A549 (cell line): Measurements from ENCODE around the gene STAG2. TPM values are rescaled to one million over a fixed set of nuclear protein-coding genes. Genes with fewer than 3 reads are reported as not detected.
"Not testable (repeated sequence)": the region's sequence is repeated elsewhere in the genome, so short reads cannot be mapped to it uniquely, and the experiment has no call there.

Source experiments
- ATAC-seq, 2 experiments: fragments of 200-7000 bp in 1 of 2; fragments of >200 bp in 1 of 2; cut with Nextera tagmentation in 1 of 2; cut with Tn5 transposase in 1 of 2; 3 replicates each; pipeline versions ENCODE4 v1.8.0 to v1.9.1; 2018 to 2020; ENCODE audit warnings: mild to moderate bottlenecking in 1 of 2, moderate library complexity in 1 of 2
- CTCF ChIA-PET: fragments of 300-600 bp; sonication (Branson Sonifier 250); formaldehyde crosslinking; extraction: SDS; loops from one replicate; lab custom pipeline; 2021; ENCODE audit warnings: antibody characterized with exemption, inconsistent platforms; lab: Yijun Ruan, JAX
- POLR2A ChIA-PET: fragments of 350-600 bp; formaldehyde crosslinking; extraction: SDS; loops from one replicate; lab custom pipeline; 2021; ENCODE audit warnings: antibody characterized with exemption, inconsistent platforms; lab: Yijun Ruan, JAX
- DNase-seq, 2 experiments: peaks; one replicate each; pipeline versions ENCODE4 v3.0.0 to v3.0.0-alpha.2; 2011 to 2016; ENCODE audit warnings: low read depth in 1 of 2, low spot score in 1 of 2
- FAIRE-seq: peaks from 2 replicates; lab custom pipeline; 2011; peaks lifted over from hg19 to GRCh38; lab: Jason Lieb, UNC
- H3K27ac ChIP-seq, 2 experiments: fragments of >200 bp; sonication (Bioruptor Twin); formaldehyde crosslinking; 3 replicates each; pipeline ENCODE4 v1.5.1; 2016 to 2017
- H3K4me1 ChIP-seq: fragments of >200 bp; sonication (Bioruptor Twin); formaldehyde crosslinking; 3 replicates; pipeline ENCODE4 v1.6.1; 2016
- H3K4me2 ChIP-seq: fragments of >200 bp; sonication (Bioruptor Twin); formaldehyde crosslinking; 3 replicates; pipeline ENCODE4 v1.6.1; 2016
- H3K4me3 ChIP-seq: fragments of >200 bp; sonication (Bioruptor Twin); formaldehyde crosslinking; 3 replicates; pipeline ENCODE4 v1.5.1; 2016
- H3K9me3 ChIP-seq: fragments of >200 bp; sonication (Bioruptor Twin); formaldehyde crosslinking; 3 replicates; pipeline ENCODE4 v1.6.1; 2016
- CBX2 ChIP-seq: fragments of 200-600 bp; sonication (generic); IDR thresholded peaks from 2 replicates; pipeline ENCODE4 v1.6.1; 2016; ENCODE audit warnings: low read depth, mild to moderate bottlenecking, borderline replicate concordance
- CHD2 ChIP-seq: fragments of 150-350 bp; IDR thresholded peaks from 2 replicates; pipeline ENCODE4 v1.6.1; 2014; ENCODE audit warnings: low read length; ENCODE audit not compliant: partially characterized antibody
- EHF ChIP-seq: fragments of 250-450 bp; sonication (Bioruptor Pico); IDR thresholded peaks from 2 replicates; pipeline ENCODE4 v1.5.0; 2020; ENCODE audit warnings: mild to moderate bottlenecking
- FOSB ChIP-seq: fragments of 250-450 bp; sonication (Bioruptor Pico); IDR thresholded peaks from 2 replicates; pipeline ENCODE4 v1.5.0; 2020; ENCODE audit warnings: mild to moderate bottlenecking, moderate library complexity
- NFE2L2 ChIP-seq: fragments of 150-350 bp; conservative IDR thresholded peaks from 2 replicates; pipeline ENCODE4 v1.6.1; 2014; ENCODE audit warnings: low read length
- NR3C1 ChIP-seq: fragments of >200 bp; sonication (Bioruptor Twin); formaldehyde crosslinking; IDR thresholded peaks from 3 replicates; pipeline ENCODE4 v1.6.1; 2017
- POLR2AphosphoS2 ChIP-seq: conservative IDR thresholded peaks from 2 replicates; pipeline ENCODE4 v1.6.1; 2012; ENCODE audit warnings: low read length, improper control_type of control experiment, inconsistent platforms
- RAD21 ChIP-seq, 2 experiments: fragments of >200 bp in 1 of 2; sonication (Bioruptor Twin) in 1 of 2; formaldehyde crosslinking in 1 of 2; IDR thresholded peaks in 1 of 2; conservative IDR thresholded peaks in 1 of 2; 2 replicates in 1 of 2; 3 replicates in 1 of 2; pipeline ENCODE4 v1.6.1; 2012 to 2018; ENCODE audit warnings: inconsistent platforms in 1 of 2
- REST ChIP-seq: fragments of 200-600 bp; sonication (generic); IDR thresholded peaks from 2 replicates; pipeline ENCODE4 v1.6.1; 2016; ENCODE audit warnings: antibody characterized with exemption, mild to moderate bottlenecking, moderate library complexity
- SREBF2 ChIP-seq: fragments of 450-650 bp; IDR thresholded peaks from 2 replicates; pipeline ENCODE4 v1.6.1; 2014; ENCODE audit warnings: mild to moderate bottlenecking, moderate library complexity
- WGBS: methylation state at CpG from one replicate; pipeline ENCODE4 v1.1.6; 2017; ENCODE audit errors: missing lambda C conversion rate; 5-methylcytosine and 5-hydroxymethylcytosine counted together
- polyA plus RNA-seq, 4 experiments: library from polyadenylated mRNA; depleted of rRNA in 3 of 4; stranded (reverse); fragments of >200 nt; fragmentation: RNase III in 1 of 4; extraction: RNeasy Plus Mini Kit Qiagen cat#74134 plus additional on column Dnase treatment in 1 of 4; gene quantifications; 2 replicates in 3 of 4; 3 replicates in 1 of 4; pipeline ENCODE4 v1.2.3, GENCODE V29; 2011 to 2017
- TF ChIP-seq, protein P1 (sequence below): fragments of >200 bp; sonication (Bioruptor Twin); formaldehyde crosslinking; IDR thresholded peaks from 3 replicates; pipeline ENCODE4 v1.5.1; 2016

Gene STAG2
- polyA plus RNA-seq, 2 of the 4 experiments (the other 2 are of a cell fraction), result 49.5 to 92.8 TPM

GRCh38 chrX:124117325-124117724 is 155.8 kb downstream of the STAG2 start:
- no peak for DNase-seq
- Histone ChIP-seq H3K4me2 (no peak overlapping the region), H3K9me3 (no peaks in the 10 kb centered on the region), H3K4me1 (no peaks in the 10 kb centered on the region), H3K4me3 (no peak overlapping the region), H3K27ac (no peak overlapping the region)
- CTCF ChIA-PET, result no interaction called here
- peak; percentile 49 for FAIRE-seq
- no peak for ATAC-seq
- POLR2A ChIA-PET, result no interaction called here
- TF ChIP-seq CBX2, result no peak
- no peak for TF ChIP-seq RAD21 (conservative IDR thresholded peaks at IDR 0.05 in 1 of 2, IDR thresholded peaks at IDR 0.05 in 1 of 2)
- no peak for TF ChIP-seq REST
- TF ChIP-seq NR3C1, result no peak
- TF ChIP-seq EHF (CRISPR knock-in tag), result no peak
- no peak for TF ChIP-seq SREBF2
- WGBS, result 36% methylated on average over 1 of the region's 1 CpG

DNA sequence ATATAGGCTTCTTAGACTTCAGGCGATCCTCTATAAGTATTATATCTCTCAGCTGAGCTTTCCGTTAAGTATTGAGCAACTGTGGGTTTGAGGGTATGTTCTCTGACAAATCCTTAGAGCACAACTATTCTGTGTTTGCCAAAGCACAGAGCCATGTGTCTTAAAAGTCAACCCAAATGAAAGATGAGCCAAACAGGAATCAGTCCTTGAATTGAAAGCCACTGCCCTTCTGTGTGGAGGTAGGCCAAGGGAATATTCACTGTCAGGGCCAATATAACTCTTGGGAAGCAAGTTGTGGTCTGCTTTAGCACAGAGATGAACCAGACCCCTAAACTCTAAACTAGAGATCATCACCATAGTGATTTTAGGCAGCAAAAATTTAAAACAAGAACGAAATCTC is 164.0 kb downstream of the STAG2 start:
- Histone ChIP-seq H3K9me3 (no peaks in the 10 kb centered on the region), H3K4me1 (no peaks in the 10 kb centered on the region), H3K4me2 (no peak overlapping the region), H3K4me3 (no peak overlapping the region), H3K27ac (no peak overlapping the region)
- DNase-seq (no peak), ATAC-seq (no peak), FAIRE-seq (peak; percentile 91)
- 69% methylated on average over 3 of the region's 3 CpGs for WGBS
- POLR2A ChIA-PET, result no interaction called here
- no peak for TF ChIP-seq NFE2L2
- TF ChIP-seq POLR2AphosphoS2, result no peak
- TF ChIP-seq, protein P1, sequence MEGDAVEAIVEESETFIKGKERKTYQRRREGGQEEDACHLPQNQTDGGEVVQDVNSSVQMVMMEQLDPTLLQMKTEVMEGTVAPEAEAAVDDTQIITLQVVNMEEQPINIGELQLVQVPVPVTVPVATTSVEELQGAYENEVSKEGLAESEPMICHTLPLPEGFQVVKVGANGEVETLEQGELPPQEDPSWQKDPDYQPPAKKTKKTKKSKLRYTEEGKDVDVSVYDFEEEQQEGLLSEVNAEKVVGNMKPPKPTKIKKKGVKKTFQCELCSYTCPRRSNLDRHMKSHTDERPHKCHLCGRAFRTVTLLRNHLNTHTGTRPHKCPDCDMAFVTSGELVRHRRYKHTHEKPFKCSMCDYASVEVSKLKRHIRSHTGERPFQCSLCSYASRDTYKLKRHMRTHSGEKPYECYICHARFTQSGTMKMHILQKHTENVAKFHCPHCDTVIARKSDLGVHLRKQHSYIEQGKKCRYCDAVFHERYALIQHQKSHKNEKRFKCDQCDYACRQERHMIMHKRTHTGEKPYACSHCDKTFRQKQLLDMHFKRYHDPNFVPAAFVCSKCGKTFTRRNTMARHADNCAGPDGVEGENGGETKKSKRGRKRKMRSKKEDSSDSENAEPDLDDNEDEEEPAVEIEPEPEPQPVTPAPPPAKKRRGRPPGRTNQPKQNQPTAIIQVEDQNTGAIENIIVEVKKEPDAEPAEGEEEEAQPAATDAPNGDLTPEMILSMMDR, result no peak
- TF ChIP-seq NR3C1, result no peak
- CTCF ChIA-PET, result interaction anchor here (0.7 kb wide), 1 partner anchor 774 kb away, joined by 3 read pairs; no protein-coding TSS in a partner anchor

DNA sequence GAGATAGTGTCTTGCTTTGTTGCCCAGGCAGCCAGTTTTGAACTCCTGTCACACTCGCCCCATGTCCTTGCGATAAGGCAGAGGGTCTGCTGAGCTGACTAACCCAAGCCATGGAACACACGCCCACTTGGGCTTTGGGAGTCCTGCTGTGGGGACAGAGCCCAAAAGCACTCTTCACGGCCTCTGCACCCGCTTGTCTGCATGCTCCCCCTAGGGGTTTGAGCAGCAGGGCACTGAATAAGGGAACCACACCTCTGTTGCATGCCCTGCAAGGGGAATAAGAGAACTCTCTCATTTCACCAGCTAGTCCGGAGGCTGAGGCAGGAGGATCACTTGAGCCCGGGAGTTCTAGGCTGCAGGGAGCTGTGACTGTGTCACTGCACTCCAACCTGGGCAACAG is 166.0 kb downstream of the STAG2 start:
- no peak overlapping the region for H3K4me2 ChIP-seq
- no peaks in the 10 kb centered on the region for H3K9me3 ChIP-seq
- ChIA-PET POLR2A (no interaction called here), CTCF (no interaction called here)
- ATAC-seq, result peak; percentile 64 to 86; a peak in 3 of 6 replicates
- TF ChIP-seq NFE2L2, result no peak
- TF ChIP-seq FOSB (CRISPR knock-in tag), result no peak
- no peak for TF ChIP-seq CHD2
- TF ChIP-seq RAD21 (conservative IDR thresholded peaks at IDR 0.05 in 1 of 2, IDR thresholded peaks at IDR 0.05 in 1 of 2), result 0 out of 5 replicates have a peak, but pooled peaks of 1 of the 2 experiments have one; percentile 6
- TF ChIP-seq, all 56 proteins: peak for 1
- FAIRE-seq (no peak), DNase-seq (peak; percentile 10 to 24)
- Histone ChIP-seq H3K27ac (no peak overlapping the region), H3K4me1 (no peaks in the 10 kb centered on the region), H3K4me3 (no peak overlapping the region)
- 91% methylated on average over 7 of the region's 7 CpGs for WGBS

DNA sequence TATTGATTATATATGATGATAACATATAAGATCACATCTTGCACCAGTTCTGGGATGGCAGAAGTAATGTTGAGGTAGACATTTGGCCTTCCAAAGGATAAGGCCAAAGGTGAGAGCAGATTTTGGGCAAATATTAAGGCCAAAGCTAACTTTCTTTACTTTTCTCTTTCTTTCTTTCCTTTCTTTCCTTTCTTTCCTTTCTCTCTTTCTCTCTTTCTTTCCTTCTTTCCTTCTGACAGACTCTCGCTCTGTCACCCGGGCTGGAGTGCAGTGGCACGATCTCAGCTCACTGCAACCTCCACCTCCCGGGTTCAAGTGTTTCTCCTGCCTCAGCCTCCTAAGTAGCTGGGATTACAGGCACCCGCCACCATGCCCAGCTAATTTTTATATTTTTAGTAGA is 170.9 kb downstream of the STAG2 start:
- H3K4me2 ChIP-seq, H3K4me3 ChIP-seq, ATAC-seq, POLR2A ChIA-PET, H3K27ac ChIP-seq, CTCF ChIA-PET, H3K4me1 ChIP-seq, H3K9me3 ChIP-seq, FAIRE-seq, DNase-seq: not testable (repeated sequence)
- 91% methylated on average over 5 of the region's 5 CpGs for WGBS
